ENCODE measurements around the gene XRCC4. TPM values are rescaled to one million over a fixed set of nuclear protein-coding genes. Genes with fewer than 3 reads are reported as not detected.

XRCC4 gene
- total RNA-seq, 4 donors from 2014 or later: 1.8 to 3.5 (median 2.6) TPM

DNA sequence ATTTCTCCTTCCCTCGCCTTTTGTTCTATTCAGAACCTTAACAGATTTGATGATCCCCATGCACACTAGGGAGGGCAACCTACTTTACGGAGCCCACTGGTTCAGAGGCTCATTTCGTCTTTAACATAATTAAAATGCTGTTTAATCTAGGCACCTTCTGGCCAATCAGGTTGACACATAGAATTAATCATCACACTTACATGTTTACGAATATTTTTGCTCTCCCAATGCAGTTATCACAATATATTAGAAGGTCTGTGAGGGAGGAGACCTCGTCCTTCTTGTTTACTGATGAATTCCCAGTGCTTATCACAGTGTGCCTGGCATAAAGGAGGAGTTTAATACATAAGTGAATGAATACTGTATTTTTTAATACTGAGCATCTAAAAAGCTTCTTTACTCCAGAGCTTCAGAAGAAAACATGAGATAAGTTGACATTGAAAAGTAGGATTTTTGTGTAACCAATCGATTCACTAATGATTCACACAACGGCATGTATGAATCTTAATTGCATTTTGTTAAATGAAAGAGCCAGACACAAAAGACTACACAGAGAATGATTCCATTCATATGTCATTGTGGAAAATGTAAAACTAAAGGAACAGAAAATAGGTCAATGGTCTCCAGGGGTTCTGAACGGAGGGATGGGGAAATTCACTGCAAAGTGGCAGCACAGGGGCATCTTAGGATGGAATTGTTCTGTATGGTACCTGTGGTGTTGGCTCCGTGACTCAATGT is 315.6 kb downstream of the XRCC4 start:
- no peaks in the 10 kb centered on the region for H3K27me3 ChIP-seq
- ATAC-seq: no peak

DNA sequence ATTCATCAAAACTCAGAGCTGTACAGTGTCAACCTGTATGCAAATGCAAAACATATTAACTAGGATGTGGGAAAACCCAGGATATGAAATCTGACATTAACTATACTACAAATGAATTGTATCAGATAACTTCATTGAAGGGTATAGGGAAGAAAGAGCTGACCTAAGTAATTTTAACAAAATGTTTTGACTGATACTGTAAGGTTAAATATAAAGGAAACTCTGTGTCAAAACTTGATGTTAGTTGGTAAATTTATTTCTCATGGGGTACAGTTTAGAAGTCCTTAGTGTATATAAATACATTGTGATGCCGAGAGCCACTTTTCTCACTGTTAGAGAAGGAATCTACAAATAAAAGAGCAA is 316.1 kb downstream of the XRCC4 start:
- Histone ChIP-seq H3K27me3 (no peaks in the 10 kb centered on the region), H3K27ac (no peak overlapping the region), H3K4me3 (no peak overlapping the region), H3K4me1 (no peaks in the 10 kb centered on the region), H3K36me3 (no peaks in the 10 kb centered on the region), H3K9me3 (no peaks in the 10 kb centered on the region)
- intact Hi-C loops (cut with DNase I; ENCODE audit: low total_unique reads) (no loop called here), in situ Hi-C loops (cut with MboI; ENCODE audit: low sequenced_read_pairs in 4 of 4) (no loop called here)
- TF ChIP-seq, protein P1, sequence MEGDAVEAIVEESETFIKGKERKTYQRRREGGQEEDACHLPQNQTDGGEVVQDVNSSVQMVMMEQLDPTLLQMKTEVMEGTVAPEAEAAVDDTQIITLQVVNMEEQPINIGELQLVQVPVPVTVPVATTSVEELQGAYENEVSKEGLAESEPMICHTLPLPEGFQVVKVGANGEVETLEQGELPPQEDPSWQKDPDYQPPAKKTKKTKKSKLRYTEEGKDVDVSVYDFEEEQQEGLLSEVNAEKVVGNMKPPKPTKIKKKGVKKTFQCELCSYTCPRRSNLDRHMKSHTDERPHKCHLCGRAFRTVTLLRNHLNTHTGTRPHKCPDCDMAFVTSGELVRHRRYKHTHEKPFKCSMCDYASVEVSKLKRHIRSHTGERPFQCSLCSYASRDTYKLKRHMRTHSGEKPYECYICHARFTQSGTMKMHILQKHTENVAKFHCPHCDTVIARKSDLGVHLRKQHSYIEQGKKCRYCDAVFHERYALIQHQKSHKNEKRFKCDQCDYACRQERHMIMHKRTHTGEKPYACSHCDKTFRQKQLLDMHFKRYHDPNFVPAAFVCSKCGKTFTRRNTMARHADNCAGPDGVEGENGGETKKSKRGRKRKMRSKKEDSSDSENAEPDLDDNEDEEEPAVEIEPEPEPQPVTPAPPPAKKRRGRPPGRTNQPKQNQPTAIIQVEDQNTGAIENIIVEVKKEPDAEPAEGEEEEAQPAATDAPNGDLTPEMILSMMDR (IDR thresholded peaks at IDR 0.05 in 4 of 5, conservative IDR thresholded peaks at IDR 0.05 in 1 of 5): no peak
- TF ChIP-seq POLR2A (IDR thresholded peaks at IDR 0.05): no peak
- ATAC-seq (no peak), DNase-seq (no peak)

More for the DNA sequence above, 315.6 kb downstream of the XRCC4 start:
- DNase-seq: no peak
- in situ Hi-C loops (cut with MboI; ENCODE audit: low sequenced_read_pairs in 4 of 4): no loop called here
- Histone ChIP-seq H3K36me3 (no peaks in the 10 kb centered on the region), H3K4me1 (no peaks in the 10 kb centered on the region), H3K9me3 (no peaks in the 10 kb centered on the region), H3K4me3 (no peak overlapping the region), H3K27ac (no peak overlapping the region)
- TF ChIP-seq, protein P1 (IDR thresholded peaks at IDR 0.05 in 4 of 5, conservative IDR thresholded peaks at IDR 0.05 in 1 of 5): no peak
- no peak for TF ChIP-seq POLR2A (IDR thresholded peaks at IDR 0.05)
- intact Hi-C loops (cut with DNase I; ENCODE audit: low total_unique reads): no loop called here

DNA sequence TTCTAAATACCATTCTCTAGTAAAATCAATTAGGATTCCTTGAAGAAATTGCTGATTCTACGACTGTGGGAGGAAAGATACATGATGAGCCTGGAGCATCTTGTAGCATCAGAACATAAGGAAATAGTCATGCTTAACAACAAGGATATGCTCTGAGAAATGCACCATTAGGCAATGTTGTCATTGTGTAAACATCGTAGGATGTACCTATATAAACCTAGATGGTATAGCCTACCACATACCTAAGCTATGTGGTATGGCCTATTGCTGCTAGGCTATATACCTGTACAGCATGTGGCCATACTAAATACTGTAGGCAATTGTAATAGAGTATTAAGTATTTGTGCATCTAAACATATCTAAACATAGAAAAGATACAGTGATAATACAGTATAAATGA is 316.8 kb downstream of the XRCC4 start:
- DNase-seq (no peak), ATAC-seq (no peak)
- Histone ChIP-seq H3K9me3 (no peaks in the 10 kb centered on the region), H3K27me3 (no peaks in the 10 kb centered on the region), H3K4me3 (no peak overlapping the region), H3K36me3 (no peaks in the 10 kb centered on the region), H3K4me1 (no peaks in the 10 kb centered on the region), H3K27ac (no peak overlapping the region)
- intact Hi-C loops (cut with DNase I; ENCODE audit: low total_unique reads) (no loop called here), in situ Hi-C loops (cut with MboI; ENCODE audit: low sequenced_read_pairs in 4 of 4) (no loop called here)
- no peak for TF ChIP-seq POLR2A (IDR thresholded peaks at IDR 0.05)
- TF ChIP-seq, protein P1 (IDR thresholded peaks at IDR 0.05 in 4 of 5, conservative IDR thresholded peaks at IDR 0.05 in 1 of 5): no peak

DNA sequence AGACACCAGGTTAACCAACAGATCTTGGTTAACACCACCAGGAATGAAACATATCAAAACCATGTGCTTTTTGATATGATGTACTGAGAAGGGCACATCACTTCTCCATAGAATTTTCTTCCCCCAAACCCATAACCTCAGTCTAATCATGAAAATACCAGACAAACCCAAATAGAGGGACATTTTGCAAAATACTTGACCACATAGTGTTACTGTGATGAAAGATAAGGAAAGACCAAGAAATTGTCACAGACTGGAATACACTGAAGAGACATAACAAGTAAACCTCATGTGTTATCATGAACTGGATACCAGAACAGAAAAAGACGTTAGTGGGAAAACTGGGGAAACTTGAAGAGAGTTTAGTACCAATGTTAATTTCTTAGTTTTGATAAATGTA is 319.3 kb downstream of the XRCC4 start:
- H3K4me1 ChIP-seq: no peaks in the 10 kb centered on the region
- no peak overlapping the region for H3K4me3 ChIP-seq
- no peaks in the 10 kb centered on the region for H3K27me3 ChIP-seq
- TF ChIP-seq, protein P1 (IDR thresholded peaks at IDR 0.05 in 4 of 5, conservative IDR thresholded peaks at IDR 0.05 in 1 of 5): no peak
- no peak for TF ChIP-seq POLR2A (IDR thresholded peaks at IDR 0.05)
- in situ Hi-C loops (cut with MboI; ENCODE audit: low sequenced_read_pairs in 4 of 4): no loop called here
- DNase-seq (no peak), ATAC-seq (no peak)
- intact Hi-C loops (cut with DNase I; ENCODE audit: low total_unique reads): no loop called here
- no peaks in the 10 kb centered on the region for H3K36me3 ChIP-seq
- H3K27ac ChIP-seq: no peak overlapping the region
- no peaks in the 10 kb centered on the region for H3K9me3 ChIP-seq

DNA sequence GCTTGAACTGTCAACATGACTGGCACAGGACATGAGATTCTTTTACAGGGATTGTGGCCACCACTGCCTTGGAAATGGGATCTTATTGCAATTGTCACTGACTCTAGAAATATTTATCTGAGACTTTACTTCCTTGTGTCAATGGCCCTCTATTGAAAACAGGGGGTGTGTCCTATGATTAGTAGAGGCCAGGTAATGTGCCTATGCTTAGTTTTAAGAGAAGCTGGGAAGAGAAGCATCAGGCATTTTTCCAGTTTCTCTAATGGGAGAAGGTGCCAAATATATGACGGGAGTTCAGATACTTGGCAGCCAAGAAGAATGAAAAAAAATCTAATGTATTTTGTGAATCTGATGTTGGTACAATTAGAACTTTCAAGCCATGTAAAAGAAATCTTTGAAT is 320.3 kb downstream of the XRCC4 start:
- ATAC-seq: no peak
- in situ Hi-C loops (cut with MboI; ENCODE audit: low sequenced_read_pairs in 4 of 4) (no loop called here), intact Hi-C loops (cut with DNase I; ENCODE audit: low total_unique reads) (no loop called here)
- H3K4me3 ChIP-seq: no peak overlapping the region
- H3K27ac ChIP-seq: no peak overlapping the region
- H3K27me3 ChIP-seq: no peaks in the 10 kb centered on the region
- DNase-seq: no peak
- H3K9me3 ChIP-seq: no peaks in the 10 kb centered on the region
- H3K36me3 ChIP-seq: no peaks in the 10 kb centered on the region
- no peaks in the 10 kb centered on the region for H3K4me1 ChIP-seq
- TF ChIP-seq, protein P1 (IDR thresholded peaks at IDR 0.05 in 4 of 5, conservative IDR thresholded peaks at IDR 0.05 in 1 of 5): no peak
- TF ChIP-seq POLR2A (IDR thresholded peaks at IDR 0.05): no peak

Measured in gastrocnemius medialis (tissue), 4 donors.